SU-DHL-6 (cell line): Measurements from ENCODE around the gene GJC3.

ENCODE experiments used
- CTCF ChIP-seq: fragments of 200-600 bp; sonication (generic); IDR thresholded peaks from one replicate; pipeline ENCODE4 v1.5.1; 2017; ENCODE audit warnings: antibody characterized with exemption, mild to moderate bottlenecking, low read length, moderate library complexity; ENCODE audit not compliant: insufficient read depth, poor library complexity, severe bottlenecking
- EZH2phosphoT487 ChIP-seq: fragments of 200-600 bp; sonication (generic), shearing (Covaris generic); conservative IDR thresholded peaks from 2 replicates; pipeline ENCODE4 v1.6.1; 2018; ENCODE audit warnings: mild to moderate bottlenecking, antibody characterized with exemption, low read length, moderate library complexity, mixed read lengths

DNA sequence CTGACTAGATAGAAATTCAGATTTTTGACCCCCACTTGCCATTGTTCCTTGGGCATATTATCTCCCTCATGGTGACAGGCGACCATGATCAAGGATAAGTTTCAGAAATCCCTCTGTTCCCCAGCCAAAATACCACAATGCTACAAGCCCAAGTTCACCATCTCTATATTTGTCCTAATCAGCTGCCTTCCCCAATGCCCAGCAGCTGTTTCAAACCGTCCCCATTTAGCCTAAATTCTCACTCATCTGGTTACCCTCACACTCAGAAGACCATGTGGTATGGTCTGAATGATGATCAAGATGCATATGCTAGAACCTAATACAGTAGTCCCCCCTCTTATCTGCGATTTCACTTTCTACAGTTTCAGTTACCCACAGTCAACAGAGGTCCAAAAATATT is 956 bp upstream of the GJC3 start:
- TF ChIP-seq CTCF (no peak), EZH2phosphoT487 (no peak)
